CD4-positive, alpha-beta T cell treated with Interferon alpha-2 for 1 hour (primary cell): ENCODE data around the gene APOA1.

Source experiments
- DNase-seq, 2 donors: peaks; one replicate each; pipeline ENCODE4 v3.0.0-alpha.2; 2020 to 2022

APOA1 gene

GRCh38 chr11:116833491-116833815, 4.0 kb downstream of the APOA1 start:
- DNase-seq, result no peak

DNA sequence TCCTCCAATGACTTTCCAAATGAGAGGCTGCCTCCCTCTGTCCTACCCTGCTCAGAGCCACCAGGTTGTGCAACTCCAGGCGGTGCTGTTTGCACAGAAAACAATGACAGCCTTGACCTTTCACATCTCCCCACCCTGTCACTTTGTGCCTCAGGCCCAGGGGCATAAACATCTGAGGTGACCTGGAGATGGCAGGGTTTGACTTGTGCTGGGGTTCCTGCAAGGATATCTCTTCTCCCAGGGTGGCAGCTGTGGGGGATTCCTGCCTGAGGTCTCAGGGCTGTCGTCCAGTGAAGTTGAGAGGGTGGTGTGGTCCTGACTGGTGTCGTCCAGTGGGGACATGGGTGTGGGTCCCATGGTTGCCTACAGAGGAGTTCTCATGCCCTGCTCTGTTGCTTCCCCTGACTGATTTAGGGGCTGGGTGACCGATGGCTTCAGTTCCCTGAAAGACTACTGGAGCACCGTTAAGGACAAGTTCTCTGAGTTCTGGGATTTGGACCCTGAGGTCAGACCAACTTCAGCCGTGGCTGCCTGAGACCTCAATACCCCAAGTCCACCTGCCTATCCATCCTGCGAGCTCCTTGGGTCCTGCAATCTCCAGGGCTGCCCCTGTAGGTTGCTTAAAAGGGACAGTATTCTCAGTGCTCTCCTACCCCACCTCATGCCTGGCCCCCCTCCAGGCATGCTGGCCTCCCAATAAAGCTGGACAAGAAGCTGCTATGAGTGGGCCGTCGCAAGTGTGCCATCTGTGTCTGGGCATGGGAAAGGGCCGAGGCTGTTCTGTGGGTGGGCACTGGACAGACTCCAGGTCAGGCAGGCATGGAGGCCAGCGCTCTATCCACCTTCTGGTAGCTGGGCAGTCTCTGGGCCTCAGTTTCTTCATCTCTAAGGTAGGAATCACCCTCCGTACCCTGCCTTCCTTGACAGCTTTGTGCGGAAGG, 4.8 kb downstream of the APOA1 start:
- no peak for DNase-seq

GRCh38 chr11:116831790-116832349, 5.6 kb downstream of the APOA1 start:
- no peak for DNase-seq

DNA sequence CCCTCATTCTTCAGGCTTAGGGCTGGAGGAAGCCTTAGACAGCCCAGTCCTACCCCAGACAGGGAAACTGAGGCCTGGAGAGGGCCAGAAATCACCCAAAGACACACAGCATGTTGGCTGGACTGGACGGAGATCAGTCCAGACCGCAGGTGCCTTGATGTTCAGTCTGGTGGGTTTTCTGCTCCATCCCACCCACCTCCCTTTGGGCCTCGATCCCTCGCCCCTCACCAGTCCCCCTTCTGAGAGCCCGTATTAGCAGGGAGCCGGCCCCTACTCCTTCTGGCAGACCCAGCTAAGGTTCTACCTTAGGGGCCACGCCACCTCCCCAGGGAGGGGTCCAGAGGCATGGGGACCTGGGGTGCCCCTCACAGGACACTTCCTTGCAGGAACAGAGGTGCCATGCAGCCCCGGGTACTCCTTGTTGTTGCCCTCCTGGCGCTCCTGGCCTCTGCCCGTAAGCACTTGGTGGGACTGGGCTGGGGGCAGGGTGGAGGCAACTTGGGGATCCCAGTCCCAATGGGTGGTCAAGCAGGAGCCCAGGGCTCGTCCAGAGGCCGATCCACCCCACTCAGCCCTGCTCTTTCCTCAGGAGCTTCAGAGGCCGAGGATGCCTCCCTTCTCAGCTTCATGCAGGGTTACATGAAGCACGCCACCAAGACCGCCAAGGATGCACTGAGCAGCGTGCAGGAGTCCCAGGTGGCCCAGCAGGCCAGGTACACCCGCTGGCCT, 7.1 kb downstream of the APOA1 start:
- no peak for DNase-seq

- no peak for DNase-seq
These were observed 7.8 kb downstream of the APOA1 start, which contains the start of gene APOC3 for GRCh38 chr11:116829525-116830183. APOC3 (plus strand) TSS chr11:116829907; CDS start chr11:116830583, 676 bp downstream.

- DNase-seq, result no peak
These were observed 8.5 kb downstream of the APOA1 start for GRCh38 chr11:116828632-116829524.

GRCh38 chr11:116827461-116827860, 10.0 kb downstream of the APOA1 start:
- DNase-seq, result no peak

GRCh38 chr11:116826751-116827431, 10.5 kb downstream of the APOA1 start:
- no peak for DNase-seq

- no peak for DNase-seq
These were observed 11.3 kb downstream of the APOA1 start for GRCh38 chr11:116825854-116826750.

DNA sequence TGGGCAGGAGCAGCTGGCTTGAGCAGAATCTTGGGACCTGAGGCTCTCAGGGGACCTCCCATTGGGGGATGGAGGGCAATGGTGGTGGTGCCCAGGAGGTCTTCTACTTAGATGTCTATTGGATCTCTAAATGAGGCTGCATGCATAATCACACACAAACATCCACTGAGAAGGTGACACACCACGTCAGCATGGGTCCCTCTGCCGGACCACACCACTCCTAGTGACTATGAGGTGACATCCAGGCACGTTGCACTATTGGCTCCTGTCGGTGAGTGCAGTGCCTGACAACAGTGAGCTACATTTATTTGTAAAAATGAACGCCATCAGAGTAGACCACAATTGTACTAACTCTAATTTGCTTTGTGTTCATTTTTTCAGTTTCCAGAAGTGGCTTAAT, 12.0 kb downstream of the APOA1 start:
- no peak for DNase-seq

- no peak for DNase-seq
These were observed 14.2 kb downstream of the APOA1 start, which contains the start of gene APOA4 for GRCh38 chr11:116823031-116823843. APOA4 (minus strand) TSS chr11:116823304; CDS start chr11:116823191, 113 bp downstream.

GRCh38 chr11:116822575-116822974, 14.8 kb downstream of the APOA1 start:
- no peak for DNase-seq

GRCh38 chr11:116821050-116821918, 16.1 kb downstream of the APOA1 start:
- no peak for DNase-seq

- DNase-seq, result no peak
These were observed 18.4 kb downstream of the APOA1 start for GRCh38 chr11:116819049-116819448.

DNA sequence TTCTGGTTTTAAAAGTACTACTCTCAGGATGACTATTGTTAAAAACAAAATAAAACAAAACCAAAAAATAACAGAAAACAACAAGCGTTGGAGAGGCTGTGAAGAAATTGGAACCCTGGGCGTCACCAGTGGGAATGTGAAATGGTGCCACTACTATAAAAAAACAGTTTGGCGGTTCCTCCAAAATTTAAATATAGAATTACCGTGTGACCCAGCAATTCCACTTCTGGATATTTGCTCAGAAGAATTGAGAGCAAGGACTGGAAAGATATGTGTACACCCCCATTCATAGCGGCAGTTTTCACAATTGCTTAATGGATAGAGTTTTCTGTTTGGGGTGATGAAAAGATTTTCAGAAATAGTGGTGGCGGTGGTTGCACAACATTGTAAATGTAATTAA, 22.9 kb downstream of the APOA1 start:
- no peak for DNase-seq

- no peak for DNase-seq
These were observed 23.5 kb downstream of the APOA1 start for GRCh38 chr11:116813781-116814471.

DNA sequence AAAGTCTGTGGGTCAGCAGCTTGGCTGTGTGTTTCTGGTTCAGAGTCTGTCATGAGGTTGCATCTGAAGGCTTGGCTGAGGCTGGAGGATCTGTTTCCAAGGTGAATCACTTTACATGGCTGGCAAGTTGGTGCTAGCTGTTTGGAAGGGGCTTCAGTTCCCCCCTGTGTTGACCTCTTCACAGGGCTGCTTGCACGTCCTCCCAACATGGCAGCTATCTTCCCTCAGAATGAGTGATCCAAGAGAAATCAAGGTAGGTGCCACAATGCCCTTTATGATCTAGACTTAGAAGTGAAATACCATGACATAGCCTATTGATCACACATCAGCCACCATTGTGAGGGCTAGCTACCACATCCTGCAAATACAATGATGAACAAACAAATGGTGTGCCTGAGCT, 24.3 kb downstream of the APOA1 start:
- DNase-seq, result no peak

- DNase-seq, result no peak
These were observed 25.3 kb downstream of the APOA1 start for GRCh38 chr11:116812109-116812508.
